ENCODE measurements around the gene KANSL1L. TPM values are rescaled to one million over a fixed set of nuclear protein-coding genes. Genes with fewer than 3 reads are reported as not detected.
"Not testable (repeated sequence)": the region's sequence is repeated elsewhere in the genome, so short reads cannot be mapped to it uniquely, and the experiment has no call there.

The KANSL1L gene
- total RNA-seq, 2 experiments from 2014 or later: 4.5 to 6.0 TPM

- H3K27me3 Mint-ChIP-seq: no peaks in the 10 kb centered on the region
- no peaks in the 10 kb centered on the region for H3K4me1 Mint-ChIP-seq
- ATAC-seq: no peak
- intact Hi-C loops (cut with DNase I, micrococcal nuclease): loop anchor here (1.0 to 10.0 kb wide), 8 partner anchors 24 to 1798 kb away; partner anchors contain the start of genes KANSL1L (in 1 of the 2) and MAP2 (in 1 of the 2)
- no peak overlapping the region for H3K4me3 Mint-ChIP-seq
- ChIA-PET POLR2A (no interaction called here), CTCF (interaction anchor here (0.7 to 3.0 kb wide), 11 partner anchors 9 to 225 kb away, joined by 3 to 44 read pairs (median 3); no protein-coding TSS in a partner anchor)
- H3K9me3 Mint-ChIP-seq (ENCODE audit: low read depth): no peaks in the 10 kb centered on the region
- H3K27ac Mint-ChIP-seq: no peak overlapping the region
- no peak for DNase-seq
- H3K36me3 Mint-ChIP-seq (ENCODE audit: low read depth): no peaks in the 10 kb centered on the region
These were observed 24.1 kb upstream of the KANSL1L start for GRCh38 chr2:210195101-210195852.

DNA sequence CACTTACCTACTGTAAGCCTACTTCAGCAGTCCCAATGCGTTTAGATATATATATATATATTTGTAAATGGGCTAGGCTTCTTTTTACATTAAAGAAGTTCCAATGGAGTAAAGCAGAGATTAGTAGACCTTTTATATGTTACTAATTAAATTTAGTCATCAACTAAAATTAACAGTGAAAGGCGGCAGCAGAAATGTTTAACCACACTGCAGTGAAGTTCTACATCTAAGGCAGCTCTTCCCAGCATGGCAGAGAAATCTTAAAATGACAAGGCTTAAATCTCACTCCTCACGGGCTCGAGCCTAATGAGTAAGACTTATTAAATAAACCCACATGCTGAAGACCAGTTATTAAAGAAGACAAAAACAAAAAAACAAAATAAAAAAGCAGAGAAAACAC, 19.1 kb upstream of the KANSL1L start:
- no peak for DNase-seq
- H3K27ac Mint-ChIP-seq: no peak overlapping the region
- peaks cover 7% of the 10 kb centered on the region for H3K27me3 Mint-ChIP-seq
- CTCF ChIA-PET: interaction anchor here (0.7 to 1.6 kb wide), 6 partner anchors 8 to 213 kb away, joined by 3 to 6 read pairs (median 4); no protein-coding TSS in a partner anchor
- peaks cover 13% of the 10 kb centered on the region for H3K9me3 Mint-ChIP-seq (ENCODE audit: low read depth)
- intact Hi-C loops (cut with DNase I, micrococcal nuclease): loop anchor here (10.0 kb wide), 2 partner anchors 396 to 766 kb away; partner anchors contain the start of gene MAP2 (in 1 of the 2)
- no peak for ATAC-seq
- peaks cover 4% of the 10 kb centered on the region for H3K36me3 Mint-ChIP-seq (ENCODE audit: low read depth)
- no peaks in the 10 kb centered on the region for H3K4me1 Mint-ChIP-seq
- no peak overlapping the region for H3K4me3 Mint-ChIP-seq
- POLR2A ChIA-PET: interaction anchor here (0.6 kb wide), 1 partner anchor 38 kb away, joined by 3 read pairs; no protein-coding TSS in a partner anchor

GRCh38 chr2:210189452-210190138, 18.4 kb upstream of the KANSL1L start:
- ChIA-PET POLR2A (interaction anchor here (0.6 kb wide), 1 partner anchor 37 kb away, joined by 3 read pairs; no protein-coding TSS in a partner anchor), CTCF (interaction anchor here (0.7 to 1.6 kb wide), 5 partner anchors 9 to 212 kb away, joined by 3 to 5 read pairs (median 4); no protein-coding TSS in a partner anchor)
- DNase-seq (no peak), ATAC-seq (no peak)
- H3K9me3 Mint-ChIP-seq (ENCODE audit: low read depth): peaks cover 19% of the 10 kb centered on the region
- H3K27ac Mint-ChIP-seq: no peak overlapping the region
- peaks cover 6% of the 10 kb centered on the region for H3K36me3 Mint-ChIP-seq (ENCODE audit: low read depth)
- peaks cover 7% of the 10 kb centered on the region for H3K27me3 Mint-ChIP-seq
- intact Hi-C loops (cut with DNase I, micrococcal nuclease): loop anchor here (10.0 kb wide), 2 partner anchors 395 to 765 kb away; partner anchors contain the start of gene MAP2 (in 1 of the 2)
- H3K4me3 Mint-ChIP-seq: no peak overlapping the region
- no peaks in the 10 kb centered on the region for H3K4me1 Mint-ChIP-seq

GRCh38 chr2:210188755-210189154, 17.5 kb upstream of the KANSL1L start:
- DNase-seq (no peak), ATAC-seq (no peak)
- Mint-ChIP-seq H3K4me3 (no peak overlapping the region), H3K27me3 (peaks cover 7% of the 10 kb centered on the region), H3K9me3 (ENCODE audit: low read depth) (peaks cover 27% of the 10 kb centered on the region), H3K27ac (no peak overlapping the region), H3K4me1 (peaks cover 2% of the 10 kb centered on the region), H3K36me3 (ENCODE audit: low read depth) (peaks cover 13% of the 10 kb centered on the region)
- POLR2A ChIA-PET: no interaction called here
- intact Hi-C loops (cut with DNase I, micrococcal nuclease): no loop called here
- CTCF ChIA-PET: interaction anchor here (0.9 to 1.8 kb wide), 5 partner anchors 8 to 211 kb away, joined by 3 to 7 read pairs (median 4); no protein-coding TSS in a partner anchor

GRCh38 chr2:210188190-210188589, 17.0 kb upstream of the KANSL1L start:
- ChIA-PET CTCF (interaction anchor here (0.9 to 1.8 kb wide), 2 partner anchors 9 to 11 kb away, joined by 3 to 7 read pairs; no protein-coding TSS in a partner anchor), POLR2A (no interaction called here)
- intact Hi-C loops (cut with DNase I, micrococcal nuclease): no loop called here

DNA sequence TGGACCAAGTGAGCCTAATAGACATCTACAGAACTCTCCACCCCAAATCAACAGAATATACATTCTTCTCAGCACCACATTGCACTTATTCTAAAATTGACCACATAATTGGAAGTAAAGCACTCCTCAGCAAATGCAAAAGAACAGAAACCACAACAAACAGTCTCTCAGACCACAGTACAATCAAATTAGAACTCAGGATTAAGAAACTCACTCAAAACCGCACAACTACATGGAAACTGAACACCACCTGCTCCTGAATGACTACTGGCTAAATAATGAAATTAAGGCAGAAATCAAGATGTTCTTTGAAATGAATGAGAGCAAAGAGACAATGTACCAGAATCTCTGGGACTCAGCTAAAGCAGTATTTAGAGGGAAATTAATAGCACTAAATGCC, 12.7 kb upstream of the KANSL1L start:
- CTCF ChIA-PET; H3K27ac Mint-ChIP-seq; POLR2A ChIA-PET; DNase-seq; H3K27me3 Mint-ChIP-seq; H3K4me3 Mint-ChIP-seq; ATAC-seq; intact Hi-C loops (cut with DNase I, micrococcal nuclease): not testable (repeated sequence)
- Mint-ChIP-seq H3K9me3 (ENCODE audit: low read depth) (peaks cover 34% of the 10 kb centered on the region), H3K4me1 (peaks cover 22% of the 10 kb centered on the region), H3K36me3 (ENCODE audit: low read depth) (peaks cover 16% of the 10 kb centered on the region)

More at GRCh38 chr2:210188190-210188589, 17.0 kb upstream of the KANSL1L start:
- H3K4me3 Mint-ChIP-seq: no peak overlapping the region
- H3K4me1 Mint-ChIP-seq: peaks cover 5% of the 10 kb centered on the region
- peaks cover 7% of the 10 kb centered on the region for H3K27me3 Mint-ChIP-seq
- H3K9me3 Mint-ChIP-seq (ENCODE audit: low read depth): peaks cover 32% of the 10 kb centered on the region
- H3K36me3 Mint-ChIP-seq (ENCODE audit: low read depth): peaks cover 16% of the 10 kb centered on the region
- H3K27ac Mint-ChIP-seq: no peak overlapping the region
- no peak for ATAC-seq
- DNase-seq: no peak

- ChIA-PET POLR2A (interaction anchor here (0.5 to 0.7 kb wide), 2 partner anchors 53 to 177 kb away, joined by 3 read pairs; no protein-coding TSS in a partner anchor), CTCF (interaction anchor here (1.2 kb wide), 1 partner anchor 9 kb away, joined by 3 read pairs; no protein-coding TSS in a partner anchor)
- H3K27me3 Mint-ChIP-seq, ATAC-seq: not testable (repeated sequence)
- peaks cover 30% of the 10 kb centered on the region for H3K9me3 Mint-ChIP-seq (ENCODE audit: low read depth)
- H3K4me3 Mint-ChIP-seq: peak overlapping the region; percentile 28
- peak overlapping the region; percentile 51 for H3K27ac Mint-ChIP-seq
- peak; percentile 39 for DNase-seq
- intact Hi-C loops (cut with DNase I, micrococcal nuclease): loop anchor here in 1 of 2 experiments (1.0 kb wide), 1 partner anchor 9 kb away; no protein-coding TSS in a partner anchor
- peaks cover 15% of the 10 kb centered on the region for H3K36me3 Mint-ChIP-seq (ENCODE audit: low read depth)
- peaks cover 22% of the 10 kb centered on the region for H3K4me1 Mint-ChIP-seq
These were observed 10.4 kb upstream of the KANSL1L start for GRCh38 chr2:210181606-210182088.

- Mint-ChIP-seq H3K4me1 (peaks cover 22% of the 10 kb centered on the region), H3K9me3 (ENCODE audit: low read depth) (peaks cover 25% of the 10 kb centered on the region), H3K4me3 (peak overlapping the region; percentile 28), H3K36me3 (ENCODE audit: low read depth) (peaks cover 14% of the 10 kb centered on the region), H3K27ac (peak overlapping the region; percentile 51)
- ChIA-PET CTCF (interaction anchor here (0.6 to 1.2 kb wide), 3 partner anchors 8 to 203 kb away, joined by 3 to 4 read pairs (median 3); no protein-coding TSS in a partner anchor), POLR2A (interaction anchor here (0.7 kb wide), 1 partner anchor 52 kb away, joined by 3 read pairs; no protein-coding TSS in a partner anchor)
- intact Hi-C loops (cut with DNase I, micrococcal nuclease): loop anchor here in 1 of 2 experiments (1.0 kb wide), 1 partner anchor 9 kb away; no protein-coding TSS in a partner anchor
- ATAC-seq, H3K27me3 Mint-ChIP-seq, DNase-seq: not testable (repeated sequence)
These were observed 9.9 kb upstream of the KANSL1L start for GRCh38 chr2:210181033-210181605.

DNA sequence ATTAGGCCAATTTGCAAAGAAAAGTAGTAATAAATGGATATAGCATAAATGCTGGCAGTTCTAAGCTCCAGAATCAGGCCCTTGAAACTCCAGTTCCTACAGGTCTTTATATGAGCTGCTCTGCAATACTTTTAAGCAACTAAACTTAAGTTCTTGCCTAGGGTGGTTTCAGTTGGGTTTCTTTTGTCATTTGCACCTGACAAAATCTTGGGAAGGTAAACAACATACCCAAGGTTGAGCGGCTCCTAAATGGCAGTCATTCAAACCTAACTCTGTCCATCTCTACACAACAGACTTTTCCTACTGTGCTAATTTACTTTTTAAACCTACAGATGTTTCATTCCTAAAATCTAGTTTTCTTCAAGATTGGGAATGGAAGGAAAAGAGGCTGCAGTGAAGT, 9.3 kb upstream of the KANSL1L start:
- H3K9me3 Mint-ChIP-seq (ENCODE audit: low read depth): peaks cover 22% of the 10 kb centered on the region
- ChIA-PET CTCF (interaction anchor here (0.6 to 1.2 kb wide), 3 partner anchors 9 to 203 kb away, joined by 3 to 4 read pairs (median 3); partner anchors contain the start of gene KANSL1L), POLR2A (no interaction called here)
- H3K4me3 Mint-ChIP-seq: no peak overlapping the region
- peaks cover 12% of the 10 kb centered on the region for H3K36me3 Mint-ChIP-seq (ENCODE audit: low read depth)
- peaks cover 22% of the 10 kb centered on the region for H3K4me1 Mint-ChIP-seq
- intact Hi-C loops (cut with DNase I, micrococcal nuclease): no loop called here
- H3K27ac Mint-ChIP-seq: no peak overlapping the region
- no peak for ATAC-seq
- H3K27me3 Mint-ChIP-seq: no peaks in the 10 kb centered on the region
- no peak for DNase-seq

DNA sequence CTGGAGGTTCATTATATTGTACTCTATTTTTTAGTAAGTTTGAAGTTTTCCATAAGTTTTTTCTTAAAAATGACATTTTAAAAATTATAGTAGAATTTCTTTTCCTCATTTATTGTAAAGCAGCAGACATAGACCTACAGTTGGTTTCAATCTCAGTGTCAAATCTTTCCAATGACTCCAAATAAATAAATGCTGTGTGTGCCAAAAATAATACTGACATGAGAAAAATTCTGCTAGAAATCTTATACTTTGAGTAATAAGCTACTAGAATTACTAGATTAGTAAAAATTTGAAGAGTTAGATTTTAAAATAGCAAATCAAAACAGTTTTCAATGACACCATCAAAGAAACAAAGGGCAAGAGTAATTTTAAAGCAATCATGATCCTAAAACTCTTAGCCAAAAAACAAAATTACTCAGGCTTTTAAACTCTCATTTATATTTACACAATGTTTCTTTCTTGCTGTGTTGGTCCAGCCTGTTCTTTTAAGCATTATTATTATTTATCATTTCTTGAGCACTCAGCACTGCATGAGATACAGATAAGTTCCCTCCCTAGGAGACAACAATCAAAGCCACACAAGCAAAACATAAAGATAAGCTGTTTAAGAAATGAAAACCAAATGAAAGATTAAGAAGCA, 8.3 kb upstream of the KANSL1L start:
- H3K9me3 Mint-ChIP-seq (ENCODE audit: low read depth): peaks cover 14% of the 10 kb centered on the region
- intact Hi-C loops (cut with DNase I, micrococcal nuclease): no loop called here
- H3K4me1 Mint-ChIP-seq: peaks cover 22% of the 10 kb centered on the region
- POLR2A ChIA-PET: no interaction called here
- no peak for DNase-seq
- H3K27ac Mint-ChIP-seq: no peak overlapping the region
- no peak for ATAC-seq
- peaks cover 9% of the 10 kb centered on the region for H3K36me3 Mint-ChIP-seq (ENCODE audit: low read depth)
- CTCF ChIA-PET: interaction anchor here (1.2 kb wide), 2 partner anchors 8 to 10 kb away, joined by 3 read pairs; partner anchors contain the start of gene KANSL1L
- no peaks in the 10 kb centered on the region for H3K27me3 Mint-ChIP-seq
- H3K4me3 Mint-ChIP-seq: no peak overlapping the region

Data from activated CD4-positive, alpha-beta T cell treated with anti-CD3 and anti-CD28 coated beads for 36 hours (primary cell).